Iris pigment epithelial cell (primary cell): Measurements from ENCODE around the gene OR51B6.
"Not testable (repeated sequence)": the region's sequence is repeated elsewhere in the genome, so short reads cannot be mapped to it uniquely, and the experiment has no call there.

Experiments
- DNase-seq: peaks from one replicate; pipeline ENCODE4 v3.0.0-alpha.2; 2011; ENCODE audit warnings: low read depth

The OR51B6 gene

DNA sequence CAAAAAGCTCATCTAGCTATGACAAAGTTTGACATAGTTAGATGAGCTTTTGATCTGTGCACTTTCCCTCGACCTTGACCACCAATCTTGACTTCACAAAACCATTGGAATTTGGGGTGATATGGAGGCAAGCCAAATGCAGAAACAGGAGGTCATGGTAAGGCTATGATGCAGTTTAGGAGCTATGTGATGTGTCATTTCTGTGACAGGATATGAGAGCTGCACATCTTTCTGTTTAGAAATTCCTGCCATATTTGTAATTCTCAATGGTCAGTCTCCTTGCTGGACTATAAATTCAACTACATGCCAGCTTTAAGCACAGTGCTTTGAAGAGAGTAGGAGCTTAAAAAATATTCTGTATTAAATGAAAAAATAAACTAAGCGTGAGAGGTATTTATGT, 12.9 kb downstream of the OR51B6 start:
- peak; percentile 96 for DNase-seq

DNA sequence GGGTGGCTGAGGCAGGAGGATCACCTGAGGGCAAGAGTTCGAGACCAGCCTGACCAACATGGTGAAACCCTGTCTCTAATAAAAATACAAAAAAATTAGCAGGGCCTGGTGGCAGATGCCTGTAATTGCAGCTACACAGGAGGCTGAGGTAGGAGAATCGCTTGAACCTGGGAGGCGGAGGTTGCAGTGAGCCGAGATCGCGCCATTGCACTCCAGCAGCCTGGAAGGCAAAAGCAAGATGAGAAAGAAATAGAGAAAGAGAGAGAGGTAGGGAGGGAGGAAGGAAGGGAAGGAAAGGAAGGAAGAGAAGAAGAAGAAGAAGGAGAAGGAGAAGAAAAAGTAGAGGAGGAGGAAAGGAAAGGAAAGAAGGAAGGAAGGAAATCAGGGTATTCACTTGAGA, 15.1 kb downstream of the OR51B6 start:
- not testable (repeated sequence) for DNase-seq

DNA sequence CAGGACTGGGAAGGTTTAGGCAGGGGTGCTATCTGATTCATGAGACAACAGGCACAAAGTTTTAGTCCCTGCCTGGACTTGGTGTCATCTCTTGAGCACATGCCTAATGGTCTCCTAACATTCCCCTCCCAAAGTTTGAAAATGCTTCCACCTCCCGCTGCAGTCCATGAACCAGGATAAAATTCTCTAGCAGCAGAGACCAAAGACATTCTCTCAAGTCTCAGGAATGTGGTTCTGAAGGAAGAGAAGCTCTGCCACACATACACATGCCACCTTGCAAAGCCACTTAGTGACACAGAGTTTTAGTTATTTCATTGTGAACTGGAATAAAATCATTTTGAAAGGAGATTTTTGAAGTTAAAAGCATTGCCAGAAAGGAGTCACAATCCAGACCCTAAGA, 15.5 kb downstream of the OR51B6 start:
- DNase-seq, result no peak

DNA sequence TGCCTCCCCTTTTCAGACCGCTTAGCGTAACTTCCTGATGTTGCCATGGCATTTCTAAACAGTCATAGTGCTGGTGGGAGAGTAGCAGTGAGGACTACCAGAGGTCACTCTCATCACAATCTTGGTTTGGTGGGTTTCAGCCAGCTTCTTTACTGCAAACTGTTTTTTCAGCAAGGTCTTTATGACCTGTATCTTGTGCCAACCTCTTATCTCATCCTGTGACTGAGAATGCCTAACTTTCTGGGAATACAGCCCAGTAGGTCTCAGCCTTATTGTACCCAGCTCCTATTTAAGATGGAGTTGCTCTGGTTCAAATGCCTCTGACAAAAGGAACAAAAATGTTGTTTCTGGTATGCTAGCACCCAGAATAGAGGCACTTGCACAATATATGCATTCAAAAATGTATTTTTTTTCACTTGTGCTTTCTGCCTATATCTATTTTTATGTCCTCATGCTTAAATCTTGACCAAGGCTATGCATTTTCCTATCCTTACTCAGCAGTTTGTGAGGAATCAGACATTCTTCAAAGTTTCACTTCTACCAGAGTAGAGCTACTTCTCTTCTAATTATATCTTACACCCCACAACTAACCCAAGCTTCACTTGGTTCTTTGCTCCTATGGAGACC, 16.3 kb downstream of the OR51B6 start:
- DNase-seq, result peak; percentile 75

DNA sequence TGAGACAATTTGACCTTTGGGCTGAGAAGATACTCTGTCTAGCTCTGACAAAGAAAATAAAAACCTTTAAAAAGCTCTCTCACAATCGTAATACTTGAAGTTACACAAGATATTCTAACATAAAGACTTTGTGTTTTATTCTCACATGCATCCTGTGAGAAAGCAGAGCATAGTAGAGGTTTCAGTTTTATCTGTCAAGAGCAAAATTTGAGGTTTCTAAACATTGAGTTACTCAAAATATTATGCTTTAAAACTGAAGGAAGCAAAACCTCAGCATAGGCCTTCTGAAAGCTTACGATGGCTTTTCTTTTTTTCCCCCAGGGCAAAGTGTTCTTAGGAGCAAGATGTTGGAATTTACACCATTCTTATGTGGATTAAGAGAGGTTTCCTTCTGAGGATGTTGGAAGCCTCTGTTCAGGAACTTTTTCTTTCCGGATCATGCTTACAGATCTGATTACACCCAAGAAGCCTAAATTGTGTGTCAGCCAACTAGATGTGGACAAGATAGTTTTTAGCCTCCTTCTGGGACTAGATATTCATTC, 17.3 kb downstream of the OR51B6 start:
- DNase-seq, result peak; percentile 26

DNA sequence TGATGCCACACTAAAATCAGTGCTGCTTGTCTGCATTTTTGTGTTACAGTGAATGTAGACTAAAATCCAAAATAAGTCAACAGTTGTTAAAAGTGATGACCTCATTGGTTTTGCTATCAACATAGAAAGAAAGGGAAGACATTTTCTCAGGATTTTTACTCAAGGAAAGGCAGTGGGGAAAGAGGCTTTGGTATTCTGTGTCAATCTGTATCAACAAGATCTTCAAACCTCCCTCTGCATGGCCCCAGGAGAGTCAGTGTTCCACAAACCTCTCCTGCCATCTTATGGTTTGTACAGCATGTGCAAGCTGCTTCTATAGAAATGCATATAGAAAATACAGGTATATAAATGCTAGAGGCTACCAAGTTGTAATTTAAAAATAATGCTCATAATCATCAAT, 18.5 kb downstream of the OR51B6 start:
- peak; percentile 85 for DNase-seq

DNA sequence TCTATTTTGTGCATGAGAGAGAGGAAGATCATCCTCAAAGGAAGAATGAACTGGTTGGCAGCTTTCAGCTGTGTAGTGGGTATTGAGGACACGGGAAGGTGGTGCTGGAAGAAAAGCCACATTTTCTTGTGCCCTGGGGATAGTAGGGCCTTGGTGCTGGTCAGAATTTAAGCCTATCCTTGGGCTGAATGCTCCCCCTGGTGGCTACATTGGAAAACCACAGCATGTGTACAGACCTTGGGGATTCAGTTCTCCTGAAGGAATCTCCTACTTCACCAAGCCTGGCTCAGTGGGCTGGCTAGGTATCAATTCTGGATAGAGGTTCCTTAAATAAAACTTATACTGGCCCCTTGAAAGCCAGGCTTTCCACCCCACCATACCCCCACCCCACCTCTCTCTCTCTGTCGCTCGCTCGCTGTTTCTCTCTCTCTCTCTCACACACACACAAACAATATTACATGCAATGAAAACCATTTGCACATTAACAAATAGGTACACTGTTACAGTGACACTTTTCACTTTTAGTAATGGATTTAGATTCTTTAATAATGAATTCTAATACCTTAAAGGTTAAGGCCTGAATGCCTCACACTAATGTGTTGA, 29.5 kb downstream of the OR51B6 start:
- DNase-seq, result peak; percentile 71

DNA sequence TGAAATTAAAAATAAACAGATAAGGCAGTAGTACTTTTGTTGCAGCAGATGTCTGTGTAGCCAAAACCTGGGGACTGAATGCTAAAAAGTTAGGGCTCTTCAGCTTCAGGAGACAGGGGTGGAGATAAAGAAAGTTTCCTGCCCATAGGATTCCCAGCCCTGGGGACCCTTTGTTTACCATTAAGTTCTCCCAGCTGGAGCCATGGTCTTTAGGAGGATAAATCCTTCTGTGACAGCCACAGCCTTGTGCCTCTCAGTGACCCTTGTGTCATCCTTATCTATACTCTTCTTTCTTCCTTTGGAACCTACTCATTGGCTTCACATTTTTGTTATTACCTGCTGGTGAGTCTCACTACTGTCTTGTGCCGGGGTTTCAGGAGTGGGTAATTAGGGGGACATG, 32.3 kb downstream of the OR51B6 start, which contains the start of gene OR51M1:
Gene OR51M1, plus strand, starts transcription at position 237 of the 400 bp plus-strand sequence. CDS start 5,587 bp downstream, outside the sequence.
- no peak for DNase-seq

DNA sequence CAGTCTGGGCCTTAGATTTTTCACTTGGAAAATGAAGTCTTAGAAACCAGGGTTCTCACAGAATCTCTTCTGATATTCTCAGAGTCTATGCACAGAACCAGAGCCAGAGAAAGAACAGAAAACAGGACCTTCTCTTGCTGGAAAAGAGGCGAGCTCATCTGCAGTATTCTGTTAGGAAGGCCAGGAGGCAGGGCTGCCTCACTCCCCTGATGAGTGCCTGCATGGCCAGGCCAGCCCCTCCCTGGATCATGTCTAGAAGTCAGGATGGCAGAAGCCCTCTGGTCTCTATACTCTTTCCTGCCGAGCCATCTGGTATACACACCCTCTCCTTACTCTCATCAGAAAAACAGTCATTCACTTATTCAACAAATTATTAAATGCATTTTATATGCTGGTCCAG, 33.0 kb downstream of the OR51B6 start:
- DNase-seq, result no peak

DNA sequence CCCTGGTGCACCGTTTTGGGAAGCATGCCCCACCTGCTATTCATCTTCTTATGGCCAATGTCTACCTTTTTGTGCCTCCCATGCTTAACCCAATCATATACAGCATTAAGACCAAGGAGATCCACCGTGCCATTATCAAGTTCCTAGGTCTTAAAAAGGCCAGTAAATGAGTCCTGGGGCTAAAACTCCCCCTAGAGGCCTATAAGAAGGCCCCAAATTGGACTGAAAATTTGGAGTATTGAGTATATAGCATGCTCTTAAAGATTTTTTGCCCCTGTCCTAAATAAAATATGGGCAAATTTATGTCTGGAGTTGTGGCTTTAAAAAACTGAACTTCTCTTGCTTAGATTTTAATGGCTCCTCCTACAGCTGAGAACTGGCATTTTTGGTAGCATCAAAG, 38.9 kb downstream of the OR51B6 start:
- DNase-seq, result no peak

DNA sequence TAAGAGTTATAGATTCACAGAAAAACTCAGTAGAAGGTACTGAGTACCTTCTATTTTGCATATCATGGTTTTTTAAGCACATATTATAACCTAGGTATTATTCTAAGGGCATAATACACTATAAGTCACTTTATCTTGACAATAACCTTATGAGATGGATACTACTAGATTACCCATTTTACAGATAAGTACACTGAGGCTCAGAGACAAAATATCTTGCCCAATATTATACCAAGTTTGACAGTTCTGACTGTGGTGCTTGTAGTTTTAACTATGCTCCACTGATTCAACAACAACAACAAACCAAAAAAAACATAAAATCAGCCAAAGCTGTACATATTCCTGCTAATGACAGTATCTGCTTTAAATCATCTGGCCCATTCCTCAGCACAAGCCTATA, 42.8 kb downstream of the OR51B6 start:
- DNase-seq, result no peak

DNA sequence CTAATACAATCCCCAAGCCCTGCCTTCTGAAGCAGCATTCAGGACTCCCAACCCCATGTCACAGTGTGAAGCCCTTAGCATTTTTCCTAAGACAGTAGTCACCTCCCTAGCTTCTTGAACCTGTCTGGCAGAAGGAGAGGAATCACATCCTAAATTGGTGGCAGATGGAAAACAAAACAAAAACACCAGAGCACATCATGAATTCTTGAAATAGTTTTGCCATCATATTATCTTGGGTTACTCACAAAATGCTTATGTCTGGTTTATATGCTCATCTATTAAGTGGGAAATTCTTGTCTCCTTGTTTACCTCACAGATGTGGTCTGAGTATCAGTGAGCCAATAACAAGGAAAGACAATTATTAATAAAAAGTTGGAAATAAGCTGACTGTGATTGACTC, 47.6 kb downstream of the OR51B6 start:
- DNase-seq, result no peak
